SU-DHL-6 (cell line): ENCODE results near the gene GRID2.

Source experiments
- H2AFZ ChIP-seq: fragments of 200-600 bp; sonication (generic); 2 replicates; pipeline ENCODE4 v1.6.1; 2014; ENCODE audit warnings: low read depth, mild to moderate bottlenecking, moderate library complexity, mixed read lengths, antibody characterized with exemption, low read length; ENCODE audit not compliant: severe bottlenecking
- H3F3A ChIP-seq: fragments of 200-600 bp; shearing (Covaris generic); 2 replicates; pipeline ENCODE4 v1.6.0; 2016; ENCODE audit warnings: antibody characterized with exemption, mild to moderate bottlenecking; ENCODE audit not compliant: insufficient read depth
- H3K27ac ChIP-seq: fragments of 200-600 bp; sonication (generic); 2 replicates; pipeline ENCODE4 v1.5.1; 2016; ENCODE audit warnings: low read depth, mild to moderate bottlenecking, low read length, moderate library complexity, mixed read lengths
- H3K27me3 ChIP-seq: fragments of 200-600 bp; sonication (generic), shearing (Covaris generic); 2 replicates; pipeline ENCODE4 v1.6.0; 2014; ENCODE audit warnings: mild to moderate bottlenecking, low read length
- H3K36me3 ChIP-seq: fragments of 200-600 bp; sonication (generic); 2 replicates; pipeline ENCODE4 v1.6.1; 2014; ENCODE audit warnings: mild to moderate bottlenecking, low read length, mixed read lengths
- H3K4me2 ChIP-seq: fragments of 300-600, 200-600 bp; shearing (Covaris generic), sonication (generic); 2 replicates; pipeline ENCODE4 v1.6.0; 2014; ENCODE audit warnings: low read length, low read depth, mild to moderate bottlenecking; ENCODE audit not compliant: poor library complexity, severe bottlenecking
- H3K4me3 ChIP-seq: fragments of 200-600 bp; sonication (generic); 2 replicates; pipeline ENCODE4 v1.5.1; 2014; ENCODE audit warnings: antibody characterized with exemption, low read length, mild to moderate bottlenecking, mixed read lengths; ENCODE audit not compliant: insufficient read depth, poor library complexity, severe bottlenecking
- H3K79me2 ChIP-seq: fragments of 200-600 bp; sonication (generic); 2 replicates; pipeline ENCODE4 v1.6.1; 2014; ENCODE audit warnings: mild to moderate bottlenecking, low read length, moderate library complexity; ENCODE audit not compliant: insufficient read depth
- H3K9ac ChIP-seq: fragments of 200-600 bp; sonication (generic); 2 replicates; pipeline ENCODE4 v1.7.0; 2014; ENCODE audit warnings: mild to moderate bottlenecking, low read length
- H3K9me2 ChIP-seq: fragments of 200-600 bp; sonication (generic); replicated peaks from 2 replicates; pipeline ENCODE4 v1.6.1; 2014; ENCODE audit warnings: low read length; ENCODE audit not compliant: insufficient read depth
- H3K9me3 ChIP-seq: fragments of 200-600 bp; sonication (generic); 2 replicates; pipeline ENCODE4 v1.6.1; 2014; ENCODE audit warnings: low read length, mixed read lengths; ENCODE audit not compliant: insufficient read depth
- H4K20me1 ChIP-seq: fragments of 200-600 bp; sonication (generic); 2 replicates; pipeline ENCODE4 v1.6.1; 2014; ENCODE audit warnings: low read depth, mild to moderate bottlenecking, antibody characterized with exemption, low read length, moderate library complexity, mixed read lengths
- EZH2phosphoT487 ChIP-seq: fragments of 200-600 bp; sonication (generic), shearing (Covaris generic); conservative IDR thresholded peaks from 2 replicates; pipeline ENCODE4 v1.6.1; 2018; ENCODE audit warnings: mild to moderate bottlenecking, antibody characterized with exemption, low read length, moderate library complexity, mixed read lengths
- TF ChIP-seq, protein P1 (sequence below): fragments of 200-600 bp; sonication (generic); IDR thresholded peaks from one replicate; pipeline ENCODE4 v1.5.1; 2017; ENCODE audit warnings: antibody characterized with exemption, mild to moderate bottlenecking, low read length, moderate library complexity; ENCODE audit not compliant: insufficient read depth, poor library complexity, severe bottlenecking

The GRID2 gene

DNA sequence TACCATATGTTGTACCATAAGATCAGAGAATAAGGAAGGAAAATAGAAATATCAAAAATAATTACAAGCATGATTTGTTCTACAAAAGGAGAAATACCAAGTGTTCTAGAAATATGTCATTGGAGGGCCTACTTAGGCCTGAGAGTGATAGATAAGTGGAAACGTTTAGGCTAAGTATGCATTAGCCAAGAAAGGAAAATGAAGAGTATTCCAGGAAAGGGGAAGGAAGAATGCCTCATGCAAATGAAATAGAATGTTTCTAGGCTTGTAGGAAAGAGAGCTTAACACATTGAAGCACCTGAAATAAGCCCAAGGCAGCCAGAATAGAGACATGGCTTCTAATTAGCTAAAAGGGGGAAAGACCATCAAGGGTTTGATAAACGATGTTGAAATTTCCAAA lies 929.1 kb downstream of the GRID2 start:
- TF ChIP-seq EZH2phosphoT487 = no peak
- TF ChIP-seq, protein P1, sequence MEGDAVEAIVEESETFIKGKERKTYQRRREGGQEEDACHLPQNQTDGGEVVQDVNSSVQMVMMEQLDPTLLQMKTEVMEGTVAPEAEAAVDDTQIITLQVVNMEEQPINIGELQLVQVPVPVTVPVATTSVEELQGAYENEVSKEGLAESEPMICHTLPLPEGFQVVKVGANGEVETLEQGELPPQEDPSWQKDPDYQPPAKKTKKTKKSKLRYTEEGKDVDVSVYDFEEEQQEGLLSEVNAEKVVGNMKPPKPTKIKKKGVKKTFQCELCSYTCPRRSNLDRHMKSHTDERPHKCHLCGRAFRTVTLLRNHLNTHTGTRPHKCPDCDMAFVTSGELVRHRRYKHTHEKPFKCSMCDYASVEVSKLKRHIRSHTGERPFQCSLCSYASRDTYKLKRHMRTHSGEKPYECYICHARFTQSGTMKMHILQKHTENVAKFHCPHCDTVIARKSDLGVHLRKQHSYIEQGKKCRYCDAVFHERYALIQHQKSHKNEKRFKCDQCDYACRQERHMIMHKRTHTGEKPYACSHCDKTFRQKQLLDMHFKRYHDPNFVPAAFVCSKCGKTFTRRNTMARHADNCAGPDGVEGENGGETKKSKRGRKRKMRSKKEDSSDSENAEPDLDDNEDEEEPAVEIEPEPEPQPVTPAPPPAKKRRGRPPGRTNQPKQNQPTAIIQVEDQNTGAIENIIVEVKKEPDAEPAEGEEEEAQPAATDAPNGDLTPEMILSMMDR = no peak
- no peaks in the 10 kb centered on the region for H3K79me2 ChIP-seq
- no peak overlapping the region for H2AFZ ChIP-seq
- H3K9ac ChIP-seq = no peak overlapping the region
- H3K36me3 ChIP-seq = no peaks in the 10 kb centered on the region
- no peaks in the 10 kb centered on the region for H3K27me3 ChIP-seq
- no peaks in the 10 kb centered on the region for H3K9me2 ChIP-seq
- no peaks in the 10 kb centered on the region for H3F3A ChIP-seq
- no peaks in the 10 kb centered on the region for H4K20me1 ChIP-seq
- no peak overlapping the region for H3K27ac ChIP-seq
- no peaks in the 10 kb centered on the region for H3K9me3 ChIP-seq
- no peak overlapping the region for H3K4me3 ChIP-seq
- H3K4me2 ChIP-seq = no peak overlapping the region

DNA sequence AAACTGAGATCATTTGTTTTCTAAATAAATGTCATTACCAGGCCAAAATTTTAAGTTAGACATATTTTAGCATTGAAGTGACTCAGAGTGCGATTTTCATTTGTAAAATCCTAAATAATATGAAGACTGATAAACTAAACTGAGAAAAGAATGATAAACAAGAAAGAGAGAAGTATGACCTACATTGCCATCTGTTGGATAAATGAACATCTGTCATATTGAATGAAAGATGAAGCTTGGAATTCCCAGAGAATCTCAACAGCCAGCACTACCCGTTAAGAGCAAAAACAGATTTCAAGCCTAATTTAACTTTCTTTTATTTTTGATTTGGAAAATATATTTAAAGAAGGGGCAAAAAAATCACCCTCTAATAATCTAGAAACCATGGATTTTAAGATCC lies 933.8 kb downstream of the GRID2 start:
- no peak overlapping the region for H2AFZ ChIP-seq
- H3K9me2 ChIP-seq = no peaks in the 10 kb centered on the region
- no peak overlapping the region for H3K27ac ChIP-seq
- H3K36me3 ChIP-seq = no peaks in the 10 kb centered on the region
- no peak overlapping the region for H3K9ac ChIP-seq
- H3K4me2 ChIP-seq = no peak overlapping the region
- no peaks in the 10 kb centered on the region for H4K20me1 ChIP-seq
- H3K4me3 ChIP-seq = no peak overlapping the region
- no peaks in the 10 kb centered on the region for H3K27me3 ChIP-seq
- H3F3A ChIP-seq = no peaks in the 10 kb centered on the region
- H3K79me2 ChIP-seq = no peaks in the 10 kb centered on the region
- TF ChIP-seq, protein P1 = no peak
- no peak for TF ChIP-seq EZH2phosphoT487
- no peaks in the 10 kb centered on the region for H3K9me3 ChIP-seq

DNA sequence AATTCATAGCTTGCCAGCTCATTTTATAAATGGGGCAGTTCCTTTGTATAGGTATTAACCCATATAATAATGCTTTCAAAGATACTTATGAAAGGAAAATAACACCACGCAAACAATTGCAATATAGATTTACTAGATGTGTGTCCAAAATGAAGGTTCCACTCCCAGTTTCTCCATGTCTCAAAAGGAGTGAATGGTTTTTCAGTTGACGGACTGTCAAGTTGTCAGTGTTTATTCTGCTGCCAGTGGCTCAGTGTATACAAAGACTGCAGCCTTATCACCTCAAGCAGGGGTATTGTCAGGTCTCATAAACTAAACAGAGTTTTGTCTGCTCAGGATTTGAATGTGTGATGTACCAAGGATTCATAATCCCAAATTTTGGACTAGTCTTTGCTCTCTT lies 939.5 kb downstream of the GRID2 start:
- Histone ChIP-seq H3F3A (no peaks in the 10 kb centered on the region), H2AFZ (no peak overlapping the region), H4K20me1 (no peaks in the 10 kb centered on the region), H3K9me2 (no peaks in the 10 kb centered on the region), H3K79me2 (no peaks in the 10 kb centered on the region), H3K4me2 (no peak overlapping the region), H3K36me3 (no peaks in the 10 kb centered on the region), H3K9me3 (no peaks in the 10 kb centered on the region), H3K4me3 (no peak overlapping the region), H3K27ac (no peak overlapping the region), H3K27me3 (no peaks in the 10 kb centered on the region), H3K9ac (no peak overlapping the region)
- no peak for TF ChIP-seq EZH2phosphoT487
- TF ChIP-seq, protein P1 = no peak
